Measurements from ENCODE around the gene PRM3. TPM values are rescaled to one million over a fixed set of nuclear protein-coding genes. Genes with fewer than 3 reads are reported as not detected.

The PRM3 gene
- total RNA-seq, 4 donors from 2014 or later: not detected

GRCh38 chr16:11250786-11251524 is 22.5 kb downstream of the PRM3 start:
- intact Hi-C loops (cut with DNase I; ENCODE audit: low total_unique reads) (loop anchor here (10.0 kb wide), 3 partner anchors 104 to 176 kb away; no protein-coding TSS in a partner anchor), in situ Hi-C loops (cut with MboI; ENCODE audit: low pct_ligation_motif_present in 1 of 4, low pct_unique_long_range_greater_than_20kb in 1 of 4, low sequenced_read_pairs in 3 of 4) (loop anchor here (10.0 to 25.0 kb wide), 2 partner anchors 111 to 286 kb away; no protein-coding TSS in a partner anchor)
- TF ChIP-seq POLR2AphosphoS5 (IDR thresholded peaks at IDR 0.05): no peak
- TF ChIP-seq POLR2A (IDR thresholded peaks at IDR 0.05): no peak
- TF ChIP-seq EP300 (IDR thresholded peaks at IDR 0.05; ENCODE audit: low read depth): no peak
- no peak for TF ChIP-seq CTCF (IDR thresholded peaks at IDR 0.05)
- H3K9me3 ChIP-seq: no peaks in the 10 kb centered on the region
- WGBS, 2 donors (ENCODE audit: low coverage in 1 of 2): 93 to 100% methylated on average over 1 to 10 of the region's 10 CpGs
- H3K36me3 ChIP-seq: no peaks in the 10 kb centered on the region
- peaks cover 0 to 18% (median 11%) of the 10 kb centered on the region in 4 donors for H3K4me1 ChIP-seq
- H3K27ac ChIP-seq: no peak overlapping the region
- H3K27me3 ChIP-seq: no peaks in the 10 kb centered on the region
- DNase-seq: no peak
- no peak overlapping the region for H3K4me3 ChIP-seq

- H3K27ac ChIP-seq: no peak overlapping the region
- H3K4me1 ChIP-seq: peaks cover 0 to 18% (median 10%) of the 10 kb centered on the region in 4 donors
- TF ChIP-seq CTCF (IDR thresholded peaks at IDR 0.05) (no peak), POLR2A (IDR thresholded peaks at IDR 0.05) (no peak), EP300 (IDR thresholded peaks at IDR 0.05; ENCODE audit: low read depth) (no peak), POLR2AphosphoS5 (IDR thresholded peaks at IDR 0.05) (no peak)
- no peaks in the 10 kb centered on the region for H3K27me3 ChIP-seq
- H3K36me3 ChIP-seq: no peaks in the 10 kb centered on the region
- intact Hi-C loops (cut with DNase I; ENCODE audit: low total_unique reads): loop anchor here (10.0 kb wide), 3 partner anchors 105 to 175 kb away; no protein-coding TSS in a partner anchor
- no peak overlapping the region for H3K4me3 ChIP-seq
- DNase-seq: no peak
- 68 to 77% methylated on average over 10 to 15 of the region's 16 CpGs for WGBS, 2 donors (ENCODE audit: low coverage in 1 of 2)
- in situ Hi-C loops (cut with MboI; ENCODE audit: low pct_ligation_motif_present in 1 of 4, low pct_unique_long_range_greater_than_20kb in 1 of 4, low sequenced_read_pairs in 3 of 4): loop anchor here (10.0 to 25.0 kb wide), 2 partner anchors 112 to 285 kb away; no protein-coding TSS in a partner anchor
- H3K9me3 ChIP-seq: no peaks in the 10 kb centered on the region
Measured at GRCh38 chr16:11250091-11250785, 23.2 kb downstream of the PRM3 start.

- intact Hi-C loops (cut with DNase I; ENCODE audit: low total_unique reads) (loop anchor here (10.0 kb wide), 3 partner anchors 105 to 175 kb away; no protein-coding TSS in a partner anchor), in situ Hi-C loops (cut with MboI; ENCODE audit: low pct_ligation_motif_present in 1 of 4, low pct_unique_long_range_greater_than_20kb in 1 of 4, low sequenced_read_pairs in 3 of 4) (loop anchor here (10.0 to 25.0 kb wide), 2 partner anchors 113 to 285 kb away; no protein-coding TSS in a partner anchor)
- H3K36me3 ChIP-seq: no peaks in the 10 kb centered on the region
- no peak overlapping the region for H3K27ac ChIP-seq
- 90 to 95% methylated on average over 2 to 62 of the region's 63 CpGs for WGBS, 2 donors (ENCODE audit: low coverage in 1 of 2)
- H3K27me3 ChIP-seq: no peaks in the 10 kb centered on the region
- TF ChIP-seq POLR2AphosphoS5 (IDR thresholded peaks at IDR 0.05) (no peak), POLR2A (IDR thresholded peaks at IDR 0.05) (no peak), CTCF (IDR thresholded peaks at IDR 0.05) (no peak), EP300 (IDR thresholded peaks at IDR 0.05; ENCODE audit: low read depth) (no peak)
- H3K4me3 ChIP-seq: no peak overlapping the region
- H3K9me3 ChIP-seq: no peaks in the 10 kb centered on the region
- DNase-seq: no peak
- H3K4me1 ChIP-seq: peaks cover 0 to 15% (median 3%) of the 10 kb centered on the region in 4 donors
Measured at GRCh38 chr16:11249233-11250061, 24.0 kb downstream of the PRM3 start.
